GM10266 (cell line): ENCODE data around the gene RNF114.
A peak's percentile ranks its signal among the peaks of the same experiment; 100 is the strongest.

Experiments
- DNase-seq: peaks from one replicate; pipeline ENCODE4 v3.0.0; 2012; ENCODE audit errors: extremely low spot score
- CTCF ChIP-seq: IDR thresholded peaks from 2 replicates; pipeline ENCODE4 v1.5.1; 2012; ENCODE audit warnings: mild to moderate bottlenecking, low read depth; ENCODE audit not compliant: control insufficient read depth, insufficient read depth; ENCODE audit errors: missing control alignments

RNF114 gene

GRCh38 chr20:49937027-49937929, 1.1 kb downstream of the RNF114 start:
- no peak for TF ChIP-seq CTCF
- DNase-seq = peak; percentile 50

DNA sequence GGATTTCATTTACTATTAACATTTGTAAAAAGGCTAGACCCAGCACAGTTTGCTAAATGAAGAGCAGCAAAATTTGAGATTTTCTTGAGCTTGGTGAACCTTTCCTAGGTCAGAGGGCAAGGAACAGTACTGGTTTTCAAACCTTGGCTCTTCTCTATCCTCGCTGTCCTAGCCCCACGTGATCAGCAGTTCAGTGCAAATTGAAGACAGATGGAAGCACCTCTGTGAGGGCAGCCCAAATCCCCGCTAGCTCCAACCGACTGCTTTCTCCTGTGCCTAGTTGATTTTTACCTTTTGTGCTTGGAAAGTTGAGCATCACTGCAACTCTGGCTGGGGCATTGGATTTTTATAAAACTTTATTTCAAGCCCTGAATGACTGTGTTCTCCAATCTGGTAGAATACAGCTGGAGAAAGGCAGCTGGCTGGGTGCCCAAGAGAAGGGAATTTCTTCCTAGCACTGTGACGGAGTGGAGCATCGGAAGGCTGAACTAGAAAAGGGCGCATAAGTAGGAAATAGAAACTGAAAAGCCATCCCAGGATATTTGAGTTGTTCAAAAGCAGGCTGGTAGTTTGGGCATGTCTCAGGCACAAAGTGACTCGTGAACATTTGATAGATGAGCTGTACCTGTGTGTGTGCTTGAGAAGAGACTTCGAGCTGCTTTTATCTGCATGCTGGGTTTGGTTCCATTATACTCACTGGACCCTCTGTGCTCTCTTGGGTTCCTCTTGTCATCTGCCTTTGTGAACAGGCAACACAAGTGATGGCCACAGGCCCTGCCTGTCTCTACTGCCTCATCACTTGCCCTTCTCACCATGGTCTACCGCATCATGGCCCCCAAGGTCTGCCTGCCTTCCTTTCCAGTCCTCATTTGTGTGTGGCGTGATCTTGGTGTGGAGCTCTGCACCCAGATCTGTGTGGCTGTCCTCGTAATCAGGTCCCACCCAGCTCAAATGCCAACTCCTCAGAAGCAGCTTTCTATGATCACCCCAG, 2.3 kb downstream of the RNF114 start:
- TF ChIP-seq CTCF = no peak
- DNase-seq = no peak

- TF ChIP-seq CTCF = no peak
Measured at GRCh38 chr20:49941456-49941855, 5.3 kb downstream of the RNF114 start.

DNA sequence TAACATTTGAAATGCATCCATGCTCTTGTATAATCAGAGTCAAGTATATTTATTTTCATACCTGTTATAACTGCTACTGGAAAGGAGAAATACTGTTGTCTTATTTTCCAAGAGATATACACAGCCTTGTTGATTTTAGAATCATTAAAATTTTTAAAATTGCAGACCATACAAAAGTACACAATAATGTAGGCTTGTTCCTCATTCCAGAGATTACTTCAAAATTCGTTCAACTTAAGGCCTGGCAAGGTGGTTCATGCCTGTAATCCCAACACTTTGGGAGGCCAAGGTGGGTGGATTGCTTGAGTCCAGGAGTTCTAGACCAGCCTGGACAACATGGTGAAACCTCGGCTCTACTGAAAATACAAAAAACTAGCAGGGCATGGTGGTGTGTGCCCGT, 6.1 kb downstream of the RNF114 start:
- no peak for DNase-seq
- TF ChIP-seq CTCF = no peak

More at GRCh38 chr20:49941456-49941855, 5.3 kb downstream of the RNF114 start:
- DNase-seq = no peak

DNA sequence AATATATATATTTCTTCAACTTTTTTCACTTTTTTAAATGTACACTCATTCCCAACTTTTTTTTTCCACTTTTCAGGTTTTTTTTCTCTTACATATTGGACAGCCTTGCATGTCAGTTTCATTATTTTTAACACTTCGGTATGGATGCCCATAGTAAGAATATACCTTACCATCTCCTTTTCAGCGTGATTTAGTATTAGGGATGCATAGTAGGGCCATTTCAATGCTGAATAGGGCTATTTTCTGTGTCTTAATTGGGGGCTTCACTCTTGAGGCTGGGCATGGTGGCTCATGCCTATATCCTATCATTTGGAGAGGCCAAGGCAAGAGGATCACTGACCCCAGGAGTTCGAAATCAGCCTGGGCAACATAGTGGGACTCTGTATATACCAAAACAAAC, 6.7 kb downstream of the RNF114 start:
- DNase-seq = no peak
- TF ChIP-seq CTCF = no peak

GRCh38 chr20:49945306-49945700, 9.1 kb downstream of the RNF114 start:
- DNase-seq = no peak
- TF ChIP-seq CTCF = no peak
